Nucleus accumbens (tissue), 56 donors: ENCODE data around the gene GALP.
"Not testable (repeated sequence)": the region's sequence is repeated elsewhere in the genome, so short reads cannot be mapped to it uniquely, and the experiment has no call there.

ENCODE experiments used
- DNase-seq, 56 donors: peaks; one replicate each; lab custom pipeline; 2025; lab: John Stamatoyannopoulos, UW

GALP gene

GRCh38 chr19:56147307-56147706 lies 28.5 kb upstream of the GALP start:
- DNase-seq = no peak

DNA sequence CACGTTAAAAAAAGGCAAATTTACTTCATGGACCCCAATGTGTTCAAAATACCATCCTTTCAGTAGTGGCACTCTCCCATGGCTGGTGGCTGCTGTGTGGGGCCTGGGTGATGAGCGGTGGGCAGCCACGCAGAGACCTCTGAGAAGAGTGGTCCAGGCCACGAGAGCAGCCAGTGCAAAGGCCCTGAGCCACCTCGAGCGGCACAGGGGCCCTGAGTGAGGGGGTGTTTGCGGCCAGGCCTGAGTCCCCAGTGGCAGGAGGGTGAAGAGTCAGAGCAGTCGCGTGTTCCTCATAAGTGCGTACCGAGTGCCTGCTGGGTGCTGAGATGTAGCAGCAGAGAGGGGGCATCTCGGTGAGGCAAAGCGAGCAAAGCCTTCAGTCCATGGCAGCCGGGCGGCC lies 27.7 kb upstream of the GALP start:
- no peak for DNase-seq

- not testable (repeated sequence) for DNase-seq
Measured at GRCh38 chr19:56148955-56149655, 26.7 kb upstream of the GALP start.

DNA sequence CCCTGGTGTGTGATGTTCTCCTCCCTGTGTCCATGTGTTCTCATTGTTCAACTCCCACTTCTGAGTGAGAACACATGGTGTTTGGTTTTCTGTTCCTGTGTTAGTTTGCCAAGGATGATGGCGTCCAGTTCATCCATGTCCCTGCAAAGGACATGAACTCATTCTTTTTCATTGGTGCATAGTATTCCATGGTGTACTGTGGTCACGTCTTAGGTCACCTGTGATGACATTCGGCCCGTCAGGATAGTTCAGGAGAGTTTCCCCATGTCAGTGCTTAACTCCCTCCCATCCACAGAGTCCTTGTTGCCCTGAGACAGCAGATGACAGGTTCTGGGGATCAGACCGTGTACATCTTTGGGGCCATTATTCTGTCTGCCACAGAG lies 26.2 kb upstream of the GALP start:
- DNase-seq = no peak

DNA sequence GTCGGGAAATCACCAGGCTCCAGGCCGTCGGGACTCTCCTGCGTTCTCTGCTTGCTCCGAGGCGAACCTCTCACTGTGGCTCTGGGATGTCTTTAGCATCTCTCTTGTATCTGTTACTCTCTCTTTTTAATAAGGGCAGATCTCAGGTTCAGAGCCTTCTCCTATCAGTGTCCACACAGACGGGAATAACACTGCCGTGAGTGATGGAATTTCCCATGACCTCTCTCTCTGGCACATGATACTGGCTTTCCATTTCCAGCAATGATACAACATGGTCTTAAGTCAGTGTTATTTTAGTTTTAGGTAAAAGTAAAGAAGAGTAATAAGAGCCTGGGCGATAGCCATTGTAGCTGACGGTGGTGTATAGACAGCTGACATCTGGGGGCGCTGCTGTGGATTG lies 25.4 kb upstream of the GALP start:
- DNase-seq = no peak

- no peak for DNase-seq
Measured at GRCh38 chr19:56152644-56153043, 23.2 kb upstream of the GALP start.

- DNase-seq = no peak
Measured at GRCh38 chr19:56153507-56153906, 22.3 kb upstream of the GALP start.

GRCh38 chr19:56155124-56155687 lies 20.6 kb upstream of the GALP start:
- DNase-seq = no peak

DNA sequence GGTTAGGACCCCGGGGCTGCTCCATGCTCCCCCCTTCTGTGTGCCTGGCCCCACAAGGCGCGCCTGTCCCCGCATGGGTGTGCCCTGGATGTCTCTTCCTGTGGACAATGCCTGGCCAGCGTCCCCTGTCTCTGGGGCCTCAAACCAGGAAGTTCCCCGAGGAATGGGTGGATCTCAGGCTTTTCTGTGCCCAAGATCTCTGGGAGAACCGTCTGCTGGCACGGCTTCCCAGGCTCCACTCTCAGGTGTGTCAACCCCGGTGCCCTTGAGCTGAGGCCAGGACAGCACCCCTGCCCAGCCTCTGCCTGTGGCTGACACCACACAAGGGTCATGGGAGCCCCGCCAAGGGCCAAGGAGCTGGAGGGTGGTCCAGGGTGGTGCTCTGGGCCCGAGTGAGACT lies 19.0 kb upstream of the GALP start:
- no peak for DNase-seq

- DNase-seq = no peak
Measured at GRCh38 chr19:56158170-56158757, 17.5 kb upstream of the GALP start.

GRCh38 chr19:56159009-56159559 lies 16.7 kb upstream of the GALP start:
- DNase-seq = no peak

DNA sequence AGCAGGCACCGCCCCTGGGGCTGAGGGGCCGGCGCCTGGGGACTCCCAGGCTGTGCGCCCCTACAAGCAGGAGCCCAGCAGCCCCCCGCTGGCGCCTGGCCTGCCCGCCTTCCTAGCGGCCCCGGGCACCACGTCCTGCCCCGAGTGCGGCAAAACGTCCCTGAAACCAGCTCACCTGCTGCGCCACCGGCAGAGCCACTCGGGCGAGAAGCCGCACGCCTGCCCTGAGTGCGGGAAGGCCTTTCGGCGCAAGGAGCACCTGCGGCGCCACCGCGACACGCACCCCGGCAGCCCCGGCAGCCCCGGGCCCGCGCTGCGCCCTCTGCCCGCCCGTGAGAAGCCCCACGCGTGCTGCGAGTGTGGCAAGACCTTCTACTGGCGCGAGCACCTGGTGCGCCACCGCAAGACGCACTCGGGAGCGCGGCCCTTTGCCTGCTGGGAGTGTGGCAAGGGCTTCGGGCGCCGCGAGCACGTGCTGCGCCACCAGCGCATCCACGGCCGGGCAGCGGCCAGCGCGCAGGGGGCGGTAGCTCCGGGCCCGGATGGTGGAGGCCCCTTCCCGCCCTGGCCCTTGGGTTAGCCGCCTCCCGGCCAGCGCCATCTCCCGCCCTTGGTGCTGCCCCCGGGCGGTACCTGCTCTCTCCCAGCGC lies 16.1 kb upstream of the GALP start:
- no peak for DNase-seq

GRCh38 chr19:56161534-56161933 lies 14.3 kb upstream of the GALP start:
- DNase-seq = no peak

DNA sequence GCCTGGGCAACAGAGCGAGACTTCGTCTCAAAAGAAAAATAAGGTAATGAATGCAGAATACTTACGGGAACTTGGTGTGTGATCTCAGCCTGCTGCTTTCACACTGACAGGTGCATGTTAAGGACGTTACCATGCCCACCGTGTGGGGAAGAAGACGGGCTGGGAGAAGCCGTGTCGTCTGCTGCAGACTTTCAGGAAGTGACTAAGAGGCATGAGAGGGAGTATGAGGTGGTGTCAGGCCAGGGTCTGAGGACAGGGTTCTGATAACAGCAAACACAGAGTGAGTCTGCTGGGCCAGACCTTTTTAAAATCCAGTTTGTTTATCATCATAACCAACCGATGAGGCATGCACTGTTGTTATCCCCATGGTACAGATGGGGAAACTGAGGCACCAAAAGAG lies 13.6 kb upstream of the GALP start:
- DNase-seq = peak in 3 of 56 donors; percentile 4 to 19 (median 6)

DNA sequence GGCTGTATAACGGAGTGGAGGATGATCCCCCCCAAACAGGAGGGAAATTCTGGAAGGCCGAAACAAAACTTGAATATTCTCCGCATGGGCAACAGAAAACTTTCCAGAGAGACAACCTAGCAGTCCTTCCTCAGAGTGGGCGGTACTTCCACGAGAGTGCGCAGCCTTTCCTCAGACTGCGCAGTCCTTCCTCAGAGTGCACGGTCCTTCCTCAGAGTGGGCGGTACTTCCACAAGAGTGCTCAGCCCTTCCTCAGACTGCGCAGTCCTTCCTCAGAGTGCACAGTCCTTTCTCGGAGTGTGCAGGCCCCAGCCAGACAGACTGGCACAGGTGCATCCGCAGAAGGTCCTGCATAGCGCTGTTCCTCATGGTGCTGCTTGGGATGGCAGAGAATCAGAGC lies 12.7 kb upstream of the GALP start:
- DNase-seq = no peak

DNA sequence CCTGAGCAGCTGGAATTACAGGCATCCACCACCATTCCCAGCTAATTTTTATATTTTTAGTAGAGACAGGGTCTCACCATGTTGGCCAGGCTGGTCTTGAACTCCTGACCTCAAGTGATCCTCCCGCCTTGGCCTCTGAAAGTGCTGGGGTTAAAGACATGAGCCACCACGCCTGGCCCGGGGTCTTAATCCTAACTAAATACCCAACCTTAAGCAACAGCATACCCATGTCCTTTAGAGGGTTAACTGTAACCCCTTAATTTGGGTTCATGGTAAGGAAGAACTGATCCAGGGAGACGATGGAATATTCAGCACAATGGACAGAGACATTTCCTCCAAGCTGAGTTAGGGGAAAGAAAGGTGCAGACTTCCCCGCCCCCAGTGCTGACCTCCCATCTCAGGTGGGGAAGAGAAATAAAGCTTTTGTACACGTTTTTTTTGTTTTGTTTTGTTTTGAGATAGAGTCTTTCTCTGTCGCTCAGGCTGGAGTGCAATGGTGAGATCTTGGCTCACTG lies 8.7 kb upstream of the GALP start:
- no peak for DNase-seq

- no peak for DNase-seq
Measured at GRCh38 chr19:56170261-56170660, 5.5 kb upstream of the GALP start.

- DNase-seq = no peak
Measured at GRCh38 chr19:56174086-56174485, 1.7 kb upstream of the GALP start.

GRCh38 chr19:56174550-56174949 lies 1.3 kb upstream of the GALP start:
- peak in 2 of 56 donors; percentile 4 to 5 for DNase-seq

DNA sequence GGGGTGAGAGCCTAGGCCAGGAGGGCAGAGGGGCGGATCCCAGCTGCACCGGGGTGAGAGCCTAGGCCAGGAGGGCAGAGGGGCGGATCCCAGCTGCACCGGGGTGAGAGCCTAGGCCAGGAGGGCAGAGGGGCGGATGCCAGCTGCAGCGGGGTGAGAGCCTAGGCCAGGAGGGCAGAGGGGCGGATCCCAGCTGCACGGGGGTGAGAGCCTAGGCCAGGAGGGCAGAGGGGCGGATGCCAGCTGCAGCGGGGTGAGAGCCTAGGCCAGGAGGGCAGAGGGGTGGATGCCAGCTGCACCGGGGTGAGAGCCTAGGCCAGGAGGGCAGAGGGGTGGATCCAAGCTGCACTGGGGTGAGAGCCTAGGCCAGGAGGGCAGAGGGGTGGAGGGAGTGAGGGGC lies 502 bp downstream of the GALP start:
- DNase-seq = not testable (repeated sequence)

GRCh38 chr19:56176881-56177280 lies 1.1 kb downstream of the GALP start:
- no peak for DNase-seq
